KMS-11 (cell line): ENCODE data around the gene PPOX.

ENCODE experiments used
- H2AFZ ChIP-seq: fragments of 200-600 bp; sonication (generic); 2 replicates; pipeline ENCODE4 v1.6.1; 2016; ENCODE audit warnings: antibody characterized with exemption, mixed run types, low read depth
- H3K27ac ChIP-seq: fragments of 200-600 bp; sonication (generic); 2 replicates; pipeline ENCODE4 v1.6.1; 2016; ENCODE audit warnings: mild to moderate bottlenecking, mixed run types
- H3K27me3 ChIP-seq: fragments of 200-600 bp; sonication (generic); 2 replicates; pipeline ENCODE4 v1.6.1; 2017; ENCODE audit warnings: mild to moderate bottlenecking, low read depth, mixed run types, moderate library complexity; ENCODE audit not compliant: insufficient read depth
- H3K36me3 ChIP-seq: fragments of 200-600 bp; sonication (generic); 2 replicates; pipeline ENCODE4 v1.6.1; 2017; ENCODE audit warnings: mild to moderate bottlenecking, mixed run types; ENCODE audit not compliant: insufficient read depth
- H3K4me1 ChIP-seq: fragments of 200-600 bp; sonication (generic); 2 replicates; pipeline ENCODE4 v1.6.1; 2016; ENCODE audit warnings: mild to moderate bottlenecking, low read depth, mixed run types; ENCODE audit not compliant: poor library complexity, severe bottlenecking
- H3K4me2 ChIP-seq: fragments of 200-600 bp; sonication (generic); 2 replicates; pipeline ENCODE4 v1.7.0; 2016; ENCODE audit warnings: mild to moderate bottlenecking, mixed run types
- H3K4me3 ChIP-seq: fragments of 200-600 bp; sonication (generic); IDR thresholded peaks from 2 replicates; pipeline ENCODE4 v1.6.1; 2017; ENCODE audit warnings: low read depth, low read length, mixed read lengths; ENCODE audit not compliant: insufficient read depth
- H3K79me2 ChIP-seq: fragments of 200-600 bp; sonication (generic); 2 replicates; pipeline ENCODE4 v1.6.1; 2016; ENCODE audit warnings: low read depth, mixed run types; ENCODE audit not compliant: insufficient read depth
- H3K9ac ChIP-seq: fragments of 200-600 bp; sonication (generic); 2 replicates; pipeline ENCODE4 v1.6.1; 2016; ENCODE audit warnings: mild to moderate bottlenecking, mixed run types
- H4K20me1 ChIP-seq: fragments of 200-600 bp; sonication (generic); 2 replicates; pipeline ENCODE4 v1.6.1; 2016; ENCODE audit warnings: mild to moderate bottlenecking, mixed run types; ENCODE audit not compliant: insufficient read depth
- TF ChIP-seq, protein P1 (sequence below): fragments of 200-600 bp; sonication (generic); conservative IDR thresholded peaks from 2 replicates; pipeline ENCODE4 v1.6.1; 2017; ENCODE audit warnings: low read depth, mild to moderate bottlenecking, antibody characterized with exemption, low read length, moderate library complexity, mixed read lengths

The PPOX gene

DNA sequence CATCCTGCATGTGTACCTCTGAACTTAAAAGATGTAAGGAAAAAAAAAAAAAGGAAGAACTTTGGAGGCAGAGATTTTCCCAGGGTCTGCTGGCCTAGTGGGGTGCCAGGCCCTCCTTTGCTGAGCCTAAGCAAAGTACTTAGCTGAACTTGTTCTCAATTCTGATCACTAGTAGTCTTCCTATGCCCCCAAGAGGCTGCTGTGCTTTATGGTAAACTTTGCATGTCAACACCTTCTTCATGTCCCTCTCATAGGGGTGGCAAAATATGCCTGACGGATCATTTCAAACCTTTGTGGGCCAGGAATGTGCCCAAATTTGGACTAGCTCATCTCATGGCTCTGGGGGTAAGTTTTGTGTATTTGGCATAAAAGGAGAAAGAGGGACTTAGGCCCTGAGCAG, 8.4 kb upstream of the PPOX start:
- H2AFZ ChIP-seq, result no peak overlapping the region
- H3K4me2 ChIP-seq, result peak overlapping the region; percentile 98; the same call in 1 of the 2 replicates
- TF ChIP-seq, protein P1, sequence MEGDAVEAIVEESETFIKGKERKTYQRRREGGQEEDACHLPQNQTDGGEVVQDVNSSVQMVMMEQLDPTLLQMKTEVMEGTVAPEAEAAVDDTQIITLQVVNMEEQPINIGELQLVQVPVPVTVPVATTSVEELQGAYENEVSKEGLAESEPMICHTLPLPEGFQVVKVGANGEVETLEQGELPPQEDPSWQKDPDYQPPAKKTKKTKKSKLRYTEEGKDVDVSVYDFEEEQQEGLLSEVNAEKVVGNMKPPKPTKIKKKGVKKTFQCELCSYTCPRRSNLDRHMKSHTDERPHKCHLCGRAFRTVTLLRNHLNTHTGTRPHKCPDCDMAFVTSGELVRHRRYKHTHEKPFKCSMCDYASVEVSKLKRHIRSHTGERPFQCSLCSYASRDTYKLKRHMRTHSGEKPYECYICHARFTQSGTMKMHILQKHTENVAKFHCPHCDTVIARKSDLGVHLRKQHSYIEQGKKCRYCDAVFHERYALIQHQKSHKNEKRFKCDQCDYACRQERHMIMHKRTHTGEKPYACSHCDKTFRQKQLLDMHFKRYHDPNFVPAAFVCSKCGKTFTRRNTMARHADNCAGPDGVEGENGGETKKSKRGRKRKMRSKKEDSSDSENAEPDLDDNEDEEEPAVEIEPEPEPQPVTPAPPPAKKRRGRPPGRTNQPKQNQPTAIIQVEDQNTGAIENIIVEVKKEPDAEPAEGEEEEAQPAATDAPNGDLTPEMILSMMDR, result no peak
- peaks cover 29% of the 10 kb centered on the region for H3K79me2 ChIP-seq
- no peak overlapping the region for H3K4me3 ChIP-seq
- H3K36me3 ChIP-seq, result no peaks in the 10 kb centered on the region
- H3K4me1 ChIP-seq, result peaks cover 40% of the 10 kb centered on the region
- H4K20me1 ChIP-seq, result no peaks in the 10 kb centered on the region
- peak overlapping the region; percentile 46; the same call in 1 of the 2 replicates for H3K27ac ChIP-seq
- H3K27me3 ChIP-seq, result no peaks in the 10 kb centered on the region
- H3K9ac ChIP-seq, result no peak overlapping the region

DNA sequence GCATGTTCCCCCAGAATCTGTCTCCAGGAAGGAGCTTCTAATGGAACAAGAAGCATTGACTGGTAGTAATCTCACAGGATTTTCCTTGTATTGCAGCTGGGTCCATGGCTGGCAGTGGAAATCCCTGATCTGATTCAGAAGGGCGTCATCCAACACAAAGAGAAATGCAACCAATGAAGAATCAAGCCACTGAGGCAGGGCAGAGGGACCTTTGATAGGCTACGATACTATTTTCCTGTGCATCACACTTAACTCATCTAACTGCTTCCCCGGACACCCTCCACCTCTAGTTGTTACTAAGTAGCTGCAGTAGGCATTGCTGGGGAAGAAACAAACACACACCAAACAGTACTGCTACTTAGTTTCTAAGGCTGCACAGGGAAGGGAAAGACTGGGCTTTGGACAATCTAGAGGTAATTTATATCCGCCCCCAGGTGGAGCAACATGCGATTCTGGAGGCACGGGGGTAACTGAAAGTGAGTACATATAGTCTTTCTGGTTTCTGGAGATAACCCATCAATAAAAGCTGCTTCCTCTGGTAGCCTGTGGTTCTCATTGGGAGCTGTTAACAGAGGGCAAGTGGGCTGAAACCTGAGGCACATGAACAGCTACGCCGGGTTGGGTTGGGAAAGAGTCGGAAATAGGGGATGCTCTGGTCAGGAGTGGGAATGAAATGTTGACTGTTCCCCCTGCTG, 7.8 kb upstream of the PPOX start:
- Histone ChIP-seq H3K4me2 (peak overlapping the region; percentile 98), H2AFZ (peak overlapping the region; percentile 62), H3K36me3 (no peaks in the 10 kb centered on the region), H4K20me1 (no peaks in the 10 kb centered on the region), H3K9ac (peak overlapping the region; percentile 89; the same call in 1 of the 2 replicates), H3K27ac (peak overlapping the region; percentile 46), H3K4me3 (peak overlapping the region; percentile 99), H3K4me1 (peaks cover 37% of the 10 kb centered on the region), H3K79me2 (peaks cover 29% of the 10 kb centered on the region), H3K27me3 (no peaks in the 10 kb centered on the region)
- TF ChIP-seq, protein P1, result no peak

DNA sequence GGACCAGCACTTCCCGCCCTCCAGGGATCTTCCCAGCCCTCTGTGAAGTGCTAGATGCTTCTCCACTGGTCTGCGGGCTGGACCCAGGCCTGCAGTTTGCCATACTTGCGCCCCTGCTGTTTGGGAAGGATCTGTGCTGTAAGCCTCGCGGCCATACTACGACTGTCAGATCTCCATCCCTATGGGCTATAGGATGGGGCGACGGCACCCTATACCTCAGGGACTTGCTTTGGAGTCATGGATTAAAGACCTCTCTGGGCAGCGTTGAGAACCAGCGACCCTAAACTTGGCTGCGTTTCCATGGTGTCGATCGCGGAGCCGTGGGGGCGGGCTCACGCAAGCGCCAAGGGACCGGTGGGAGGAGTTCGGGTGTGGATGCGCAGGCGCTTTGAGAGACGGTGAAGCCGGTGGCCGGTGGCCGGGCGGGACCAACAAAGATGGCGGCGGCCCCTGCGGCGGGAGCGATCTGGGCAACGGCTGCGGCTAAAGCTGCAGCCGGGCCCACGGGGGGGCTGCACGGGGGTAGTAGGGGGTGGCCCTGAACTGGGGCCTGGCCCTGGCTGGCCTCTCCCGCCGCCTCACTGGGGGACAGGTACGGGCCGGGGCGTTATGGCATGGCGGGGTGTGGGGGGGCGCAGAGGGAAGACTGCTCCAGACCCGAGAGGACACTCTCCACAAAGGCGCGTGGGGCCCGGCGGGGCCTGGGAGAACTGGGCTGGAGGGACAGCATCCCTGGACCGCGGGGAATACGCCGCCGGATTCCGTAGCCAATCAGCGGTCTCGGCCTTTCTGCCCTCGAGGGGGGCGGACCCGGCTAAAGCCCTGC, 6.9 kb upstream of the PPOX start, which contains the start of gene USP21:
TSS of gene USP21 (plus strand) at position 414 of the 826 bp plus-strand sequence. CDS start 1,141 bp downstream, outside the sequence.
- Histone ChIP-seq H3K4me2 (peak within 1 kb of the TSS; percentile 98), H3K4me1 (peaks cover 37% of the 10 kb centered on the region), H3K27me3 (no peaks in the 10 kb centered on the region), H2AFZ (peak within 1 kb of the TSS; percentile 62), H3K9ac (peak within 1 kb of the TSS; percentile 89), H3K27ac (peak within 1 kb of the TSS; percentile 46), H3K36me3 (no peaks in the 10 kb centered on the region), H3K4me3 (peak within 1 kb of the TSS; percentile 99), H3K79me2 (peaks cover 27% of the 10 kb centered on the region), H4K20me1 (no peaks in the 10 kb centered on the region)
- TF ChIP-seq, protein P1, result peak; percentile 48; the same call in 1 of the 2 replicates

DNA sequence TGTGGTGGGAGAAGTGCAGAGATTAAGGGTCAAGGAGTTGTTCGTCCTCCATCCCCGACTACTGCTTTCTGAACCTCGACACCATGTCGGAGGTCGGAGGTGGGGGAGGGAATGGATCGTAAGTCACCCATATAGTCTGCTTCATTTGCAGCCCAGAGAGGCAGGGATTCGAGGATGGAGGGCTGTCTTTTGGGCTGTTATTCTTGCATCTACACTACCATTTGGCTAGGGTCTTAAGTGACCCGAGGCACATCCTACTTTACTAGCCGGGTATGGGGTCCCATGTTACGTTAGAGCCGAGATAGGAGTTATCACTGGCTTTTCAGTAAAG, 6.3 kb upstream of the PPOX start:
- Histone ChIP-seq H3K4me2 (peak overlapping the region; percentile 98), H3K9ac (peak overlapping the region; percentile 89), H4K20me1 (no peaks in the 10 kb centered on the region), H3K79me2 (peaks cover 21% of the 10 kb centered on the region), H2AFZ (peak overlapping the region; percentile 62), H3K27me3 (no peaks in the 10 kb centered on the region), H3K4me1 (peaks cover 38% of the 10 kb centered on the region), H3K27ac (peak overlapping the region; percentile 46), H3K4me3 (peak overlapping the region; percentile 99), H3K36me3 (no peaks in the 10 kb centered on the region)
- TF ChIP-seq, protein P1, result no peak; the same call in 1 of the 2 replicates
